Measurements from ENCODE around the gene UBE2G2.

The UBE2G2 gene

DNA sequence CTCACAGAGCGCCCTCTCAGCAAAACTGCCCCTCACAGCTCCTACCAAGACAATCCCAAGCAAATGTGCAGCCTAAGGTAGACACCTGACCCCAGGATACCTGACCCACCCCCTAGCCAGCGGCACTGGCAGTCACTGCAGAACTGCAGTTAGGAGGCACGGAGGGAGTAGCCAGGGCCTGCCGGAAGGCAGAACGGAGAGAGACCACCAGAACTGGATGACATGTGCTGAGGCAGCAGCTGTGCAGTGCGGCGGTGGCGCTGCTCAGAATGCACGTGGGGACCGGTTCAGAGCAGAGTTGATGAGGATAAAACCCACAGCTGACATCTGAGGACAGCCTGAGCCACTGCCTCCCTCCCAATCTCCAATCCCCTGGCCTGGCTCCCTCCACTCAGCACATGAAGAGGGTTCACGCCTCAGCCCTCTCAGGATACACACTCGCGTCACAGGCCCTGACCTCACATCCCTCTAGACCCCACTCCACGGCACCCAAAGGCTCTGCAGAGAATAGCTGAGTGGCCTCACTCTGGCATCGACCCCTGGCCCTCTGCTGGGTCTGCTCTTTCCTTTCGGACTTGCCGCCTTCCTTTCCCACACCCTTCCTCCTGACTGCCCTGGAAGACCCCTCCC lies 29.6 kb downstream of the UBE2G2 start:
- no peak overlapping the region for H3K4me3 ChIP-seq (ENCODE audit: low read depth, low read length)
- DNase-seq (ENCODE audit: low read depth): no peak
- TF ChIP-seq CTCF (IDR thresholded peaks at IDR 0.05; ENCODE audit: low read depth, low read length, missing control alignments): no peak

DNA sequence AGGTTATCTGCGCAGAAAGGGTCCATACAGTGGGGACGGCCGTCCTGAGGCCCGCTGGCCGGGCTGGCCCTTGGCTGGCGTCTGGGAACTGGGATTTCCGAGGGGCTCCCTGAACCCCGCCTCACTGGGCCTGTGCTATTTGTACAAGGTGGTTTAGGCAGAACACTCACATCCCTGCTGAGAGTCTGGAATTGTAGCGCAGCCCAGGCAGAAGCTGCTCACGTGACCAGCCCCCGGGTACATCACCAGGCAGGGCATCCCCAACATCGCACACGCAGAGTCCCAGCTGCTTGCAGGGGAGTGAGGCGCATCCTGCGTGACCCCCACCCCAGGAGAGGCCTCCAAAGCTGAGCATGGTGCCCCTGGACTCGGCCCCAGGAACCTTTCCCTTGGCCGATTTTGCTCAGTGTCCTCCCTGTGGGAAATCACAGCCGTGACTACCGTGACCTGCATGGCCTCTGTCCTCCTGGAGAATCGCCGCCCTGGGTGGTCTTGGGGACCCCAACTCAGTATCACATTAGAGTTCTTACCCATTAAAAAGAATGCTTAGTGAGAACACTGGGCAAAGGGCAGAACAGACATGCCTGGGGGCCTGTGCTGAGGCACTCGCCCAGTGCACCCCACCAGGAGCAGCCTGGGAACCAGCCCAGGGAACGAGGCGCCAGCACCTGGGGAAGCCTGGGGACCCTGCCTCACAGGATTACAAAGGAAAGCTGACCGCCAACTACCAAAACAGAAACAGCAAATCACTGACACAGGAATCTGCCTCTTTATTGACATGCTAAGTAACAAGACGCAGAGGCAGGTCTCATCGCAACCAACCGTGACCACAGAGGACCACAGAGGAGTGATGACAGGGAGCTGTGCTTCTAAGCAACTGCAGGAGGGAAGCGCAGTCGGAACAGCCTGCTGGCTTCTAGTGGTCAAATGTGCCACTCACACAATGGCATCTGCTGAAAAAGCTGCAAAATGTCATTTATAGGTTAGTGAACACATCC lies 33.5 kb downstream of the UBE2G2 start:
- H3K4me3 ChIP-seq (ENCODE audit: low read depth, low read length): no peak overlapping the region
- TF ChIP-seq CTCF (IDR thresholded peaks at IDR 0.05; ENCODE audit: low read depth, low read length, missing control alignments): no peak
- no peak for DNase-seq (ENCODE audit: low read depth)

- no peak overlapping the region for H3K4me3 ChIP-seq (ENCODE audit: low read depth, low read length)
Measured at GRCh38 chr21:44766818-44767354, 34.7 kb downstream of the UBE2G2 start.

DNA sequence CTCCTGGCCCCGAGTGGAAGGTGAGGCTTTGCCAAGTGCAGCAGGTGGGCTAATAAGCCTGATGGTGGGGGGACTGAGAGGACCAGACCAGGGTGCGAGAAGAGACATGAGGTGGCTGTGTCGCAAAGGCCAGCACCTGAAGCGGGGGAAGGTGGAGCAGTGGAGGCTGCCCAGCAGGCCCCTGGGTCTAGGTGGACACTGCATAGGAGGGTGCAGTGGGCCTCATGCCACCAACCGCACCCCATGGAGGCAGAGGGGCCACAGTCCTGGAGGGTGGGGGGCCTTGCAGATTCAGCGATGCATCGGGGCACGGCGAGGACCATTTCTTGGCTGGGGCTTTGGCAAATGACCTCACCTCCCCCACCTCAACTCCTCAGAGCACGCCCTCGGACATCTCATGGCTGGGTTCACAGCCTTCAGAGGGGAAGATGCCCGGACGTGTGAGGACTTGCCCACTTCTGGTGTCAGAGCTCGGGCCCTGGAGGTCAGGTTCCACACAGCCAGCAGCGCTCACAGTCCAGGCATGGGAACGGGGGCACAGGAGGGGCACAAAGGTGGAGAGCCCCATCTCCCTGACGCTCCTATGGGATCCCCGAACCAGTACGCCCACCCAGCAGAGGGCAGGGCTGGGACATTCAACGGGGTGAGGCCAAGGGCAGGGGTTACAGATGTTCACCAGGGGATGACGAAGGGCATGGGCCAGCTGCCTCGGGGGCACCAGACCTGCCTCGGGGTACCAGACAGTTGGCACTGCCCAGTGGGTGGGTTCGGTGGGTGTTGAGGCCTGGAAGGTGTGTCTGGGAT lies 35.4 kb downstream of the UBE2G2 start:
- no peak for DNase-seq (ENCODE audit: low read depth)
- no peak for TF ChIP-seq CTCF (IDR thresholded peaks at IDR 0.05; ENCODE audit: low read depth, low read length, missing control alignments)
- no peak overlapping the region for H3K4me3 ChIP-seq (ENCODE audit: low read depth, low read length)

More at GRCh38 chr21:44766818-44767354, 34.7 kb downstream of the UBE2G2 start:
- no peak for DNase-seq (ENCODE audit: low read depth)
- TF ChIP-seq CTCF (IDR thresholded peaks at IDR 0.05; ENCODE audit: low read depth, low read length, missing control alignments): no peak

DNA sequence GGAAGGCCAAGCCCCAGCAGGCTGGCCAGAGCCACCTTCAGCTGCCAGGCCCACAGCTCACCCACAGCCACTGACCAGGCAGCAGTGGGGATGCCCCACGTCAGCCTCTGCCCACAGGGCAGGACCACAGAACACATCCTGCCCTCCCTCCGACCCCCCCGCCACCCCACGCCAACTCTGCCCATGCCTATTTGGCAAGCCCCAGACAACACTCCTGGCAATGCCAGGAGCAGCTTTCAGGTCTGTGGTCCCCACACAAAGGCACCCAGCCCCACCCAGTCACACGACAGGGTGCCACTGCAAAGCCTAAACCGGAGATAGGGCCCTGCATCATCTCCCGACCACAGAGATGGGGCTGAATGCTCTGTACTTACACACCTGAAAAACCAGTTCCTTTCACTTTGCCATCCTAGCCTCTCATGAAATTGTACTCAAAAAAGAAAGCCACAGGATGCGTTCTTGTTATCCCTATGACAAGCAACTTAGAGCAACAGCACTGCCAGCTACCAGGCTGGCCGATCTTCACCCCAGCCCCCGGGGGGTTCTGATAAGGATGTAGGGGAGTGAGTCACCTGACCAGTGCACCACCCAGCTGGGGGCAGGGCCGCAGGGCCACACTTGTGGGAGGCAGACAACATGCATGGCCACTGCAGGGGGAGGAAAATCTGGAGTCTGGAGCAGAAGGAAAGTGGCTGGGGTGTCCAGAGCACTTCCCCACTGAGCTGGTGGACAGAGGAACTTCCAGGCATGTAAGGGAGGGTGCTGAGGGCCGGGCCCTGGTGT lies 36.2 kb downstream of the UBE2G2 start:
- no peak for DNase-seq (ENCODE audit: low read depth)

More for the DNA sequence above, 36.2 kb downstream of the UBE2G2 start:
- TF ChIP-seq CTCF (IDR thresholded peaks at IDR 0.05; ENCODE audit: low read depth, low read length, missing control alignments): no peak
- no peak overlapping the region for H3K4me3 ChIP-seq (ENCODE audit: low read depth, low read length)

Measured in GM12864 (cell line).